ENCODE data around the gene TMEM108. TPM values are rescaled to one million over a fixed set of nuclear protein-coding genes. Genes with fewer than 3 reads are reported as not detected.

Gene TMEM108
- total RNA-seq, 1 donor: not detected

GRCh38 chr3:133256787-133257483 is 218.7 kb downstream of the TMEM108 start:
- no peak overlapping the region for H3K4me3 ChIP-seq (ENCODE audit: low read depth, low read length)
- no peak for TF ChIP-seq CTCF (IDR thresholded peaks at IDR 0.05; ENCODE audit: insufficient read depth, low read length)
- no peak for DNase-seq (ENCODE audit: low read depth)

- DNase-seq (ENCODE audit: low read depth): no peak
- no peak for TF ChIP-seq CTCF (IDR thresholded peaks at IDR 0.05; ENCODE audit: insufficient read depth, low read length)
- no peak overlapping the region for H3K4me3 ChIP-seq (ENCODE audit: low read depth, low read length)
These were observed 220.2 kb downstream of the TMEM108 start for GRCh38 chr3:133258358-133258757.

GRCh38 chr3:133259767-133260166 is 221.6 kb downstream of the TMEM108 start:
- TF ChIP-seq CTCF (IDR thresholded peaks at IDR 0.05; ENCODE audit: insufficient read depth, low read length): no peak
- no peak overlapping the region for H3K4me3 ChIP-seq (ENCODE audit: low read depth, low read length)
- DNase-seq (ENCODE audit: low read depth): no peak

GRCh38 chr3:133262333-133262732 is 224.1 kb downstream of the TMEM108 start:
- no peak for DNase-seq (ENCODE audit: low read depth)
- H3K4me3 ChIP-seq (ENCODE audit: low read depth, low read length): no peak overlapping the region
- TF ChIP-seq CTCF (IDR thresholded peaks at IDR 0.05; ENCODE audit: insufficient read depth, low read length): no peak

GRCh38 chr3:133264920-133265319 is 226.7 kb downstream of the TMEM108 start:
- H3K4me3 ChIP-seq (ENCODE audit: low read depth, low read length): no peak overlapping the region
- no peak for TF ChIP-seq CTCF (IDR thresholded peaks at IDR 0.05; ENCODE audit: insufficient read depth, low read length)
- no peak for DNase-seq (ENCODE audit: low read depth)

GRCh38 chr3:133268726-133269134 is 230.5 kb downstream of the TMEM108 start:
- no peak for TF ChIP-seq CTCF (IDR thresholded peaks at IDR 0.05; ENCODE audit: insufficient read depth, low read length)
- H3K4me3 ChIP-seq (ENCODE audit: low read depth, low read length): no peak overlapping the region
- DNase-seq (ENCODE audit: low read depth): no peak

GRCh38 chr3:133269393-133269792 is 231.2 kb downstream of the TMEM108 start:
- no peak for DNase-seq (ENCODE audit: low read depth)
- no peak overlapping the region for H3K4me3 ChIP-seq (ENCODE audit: low read depth, low read length)
- no peak for TF ChIP-seq CTCF (IDR thresholded peaks at IDR 0.05; ENCODE audit: insufficient read depth, low read length)

Measured in fibroblast of the aortic adventitia (primary cell).